SK-N-SH (cell line): ENCODE results near the gene MLLT1. TPM values are rescaled to one million over a fixed set of nuclear protein-coding genes. Genes with fewer than 3 reads are reported as not detected.

Experiments
- CTCF ChIA-PET: fragments of 300-600, 350-600 bp; formaldehyde crosslinking; extraction: SDS; loops from one replicate; lab custom pipeline; 2021; lab: Yijun Ruan, JAX
- POLR2A ChIA-PET: fragments of 350-600 bp; sonication (Branson Sonifier 250); formaldehyde crosslinking; extraction: SDS; loops from one replicate; lab custom pipeline; 2020; ENCODE audit warnings: antibody characterized with exemption, inconsistent platforms; lab: Yijun Ruan, JAX
- DNase-seq: peaks from one replicate; pipeline ENCODE4 v3.0.0; 2012
- H2AFZ ChIP-seq: fragments of 200-600 bp; sonication (generic); 2 replicates; pipeline ENCODE4 v1.8.1; 2016; ENCODE audit warnings: antibody characterized with exemption, mild to moderate bottlenecking, low read depth
- H3F3A ChIP-seq: fragments of 200-600 bp; sonication (generic); replicated peaks from 2 replicates; pipeline ENCODE3; 2016; ENCODE audit warnings: antibody characterized with exemption, mild to moderate bottlenecking; ENCODE audit not compliant: insufficient read depth
- H3K27ac ChIP-seq, 2 experiments: fragments of 200-500 bp in 1 of 2; fragments of 200-600 bp in 1 of 2; sonication (Bioruptor generic) in 1 of 2; sonication (generic), shearing (Covaris generic) in 1 of 2; 2 replicates each; pipeline versions ENCODE4 v1.5.1 to v1.6.1; 2014 to 2016; ENCODE audit warnings: low read depth in 2 of 2, inconsistent platforms in 1 of 2, low read length in 1 of 2, mild to moderate bottlenecking in 1 of 2, mixed read lengths in 1 of 2
- H3K27me3 ChIP-seq: fragments of 200-600 bp; sonication (generic), shearing (Covaris generic); 2 replicates; pipeline ENCODE4 v1.6.1; 2016; ENCODE audit warnings: mixed run types; ENCODE audit not compliant: insufficient read depth
- H3K36me3 ChIP-seq, 2 experiments: fragments of 200-500 bp in 1 of 2; fragments of 200-600 bp in 1 of 2; sonication (Bioruptor generic) in 1 of 2; sonication (generic) in 1 of 2; replicated peaks in 1 of 2; 2 replicates each; pipeline versions ENCODE3 to v1.5.1; 2014 to 2016; ENCODE audit warnings: low read length in 1 of 2, mild to moderate bottlenecking in 1 of 2; ENCODE audit not compliant: insufficient read depth in 2 of 2, control insufficient read depth in 1 of 2
- H3K4me1 ChIP-seq, 2 experiments: fragments of 200-500 bp in 1 of 2; fragments of 200-600 bp in 1 of 2; sonication (Bioruptor generic) in 1 of 2; sonication (generic), shearing (Covaris generic) in 1 of 2; 2 replicates each; pipeline versions ENCODE4 v1.5.1 to v1.6.1; 2014 to 2016; ENCODE audit warnings: low read depth in 1 of 2, low read length in 1 of 2, mixed run types in 1 of 2; ENCODE audit not compliant: insufficient read depth in 2 of 2, control insufficient read depth in 1 of 2
- H3K4me2 ChIP-seq: fragments of 200-600 bp; sonication (generic), shearing (Covaris generic); 2 replicates; pipeline ENCODE4 v1.6.1; 2017; ENCODE audit warnings: mixed run types
- H3K4me3 ChIP-seq, 2 experiments: fragments of 200-500 bp in 1 of 2; fragments of 200-600 bp in 1 of 2; sonication (Bioruptor generic) in 1 of 2; sonication (generic), shearing (Covaris generic) in 1 of 2; 2 replicates each; pipeline versions ENCODE4 v1.5.1 to v1.8.1; 2014 to 2016; ENCODE audit warnings: low read depth in 2 of 2, inconsistent platforms in 1 of 2, low read length in 1 of 2, mild to moderate bottlenecking in 1 of 2, mixed read lengths in 1 of 2, moderate library complexity in 1 of 2
- H3K79me2 ChIP-seq: fragments of 200-600 bp; sonication (generic); 2 replicates; pipeline ENCODE4 v1.8.1; 2017; ENCODE audit warnings: mild to moderate bottlenecking; ENCODE audit not compliant: insufficient read depth
- H3K9ac ChIP-seq: fragments of 200-600 bp; sonication (generic); 2 replicates; pipeline ENCODE4 v1.6.1; 2017; ENCODE audit warnings: mixed run types
- H3K9me2 ChIP-seq: fragments of 200-600 bp; sonication (generic); 2 replicates; pipeline ENCODE4 v1.6.1; 2017; ENCODE audit warnings: mixed run types
- H3K9me3 ChIP-seq: fragments of 200-600 bp; sonication (generic); 2 replicates; pipeline ENCODE4 v1.6.1; 2017; ENCODE audit warnings: mixed run types, mild to moderate bottlenecking, moderate library complexity
- H4K20me1 ChIP-seq: fragments of 200-600 bp; sonication (generic); 2 replicates; pipeline ENCODE4 v1.6.1; 2017; ENCODE audit warnings: mild to moderate bottlenecking, mixed run types; ENCODE audit not compliant: insufficient read depth
- CTCF ChIP-seq: fragments of 200-600 bp; sonication (generic); IDR thresholded peaks from 2 replicates; pipeline ENCODE4 v1.6.1; 2017; ENCODE audit warnings: antibody characterized with exemption, mild to moderate bottlenecking, moderate library complexity
- ELF1 ChIP-seq: IDR thresholded peaks from 2 replicates; pipeline ENCODE4 v1.4.0; 2012
- FOSL2 ChIP-seq: IDR thresholded peaks from 2 replicates; pipeline ENCODE4 v1.4.0; 2012; ENCODE audit warnings: low read depth, mild to moderate bottlenecking, moderate library complexity, borderline replicate concordance
- MXI1 ChIP-seq: IDR thresholded peaks from 2 replicates; pipeline ENCODE4 v1.6.1; 2012; ENCODE audit warnings: mild to moderate bottlenecking, low read depth, low read length, improper control_type of control experiment
- NRF1 ChIP-seq: IDR thresholded peaks from 2 replicates; pipeline ENCODE4 v1.6.1; 2012; ENCODE audit warnings: low read depth, mild to moderate bottlenecking, low read length
- POLR2AphosphoS5 ChIP-seq: IDR thresholded peaks from 2 replicates; pipeline ENCODE4 v1.6.1; 2012; ENCODE audit warnings: low read depth, low read length
- RCOR1 ChIP-seq: fragments of 150-350 bp; IDR thresholded peaks from 2 replicates; pipeline ENCODE4 v1.6.1; 2017; ENCODE audit warnings: antibody characterized with exemption, low read length
- TAF1 ChIP-seq: IDR thresholded peaks from 2 replicates; pipeline ENCODE4 v1.6.1; 2012; ENCODE audit warnings: low read depth, mild to moderate bottlenecking, low read length, moderate library complexity, borderline replicate concordance
- TCF12 ChIP-seq: IDR thresholded peaks from 2 replicates; pipeline ENCODE4 v1.4.0; 2012
- TEAD4 ChIP-seq: IDR thresholded peaks from 2 replicates; pipeline ENCODE4 v1.4.0; 2012; ENCODE audit warnings: mild to moderate bottlenecking, borderline replicate concordance; ENCODE audit not compliant: insufficient read depth
- USF1 ChIP-seq: IDR thresholded peaks from 2 replicates; pipeline ENCODE4 v1.4.0; 2012; ENCODE audit warnings: low read depth, borderline replicate concordance
- WGBS: methylation state at CpG from one replicate; pipeline ENCODE4 v1.1.6; 2017; ENCODE audit warnings: low lambda C conversion rate; 5-methylcytosine and 5-hydroxymethylcytosine counted together
- polyA plus RNA-seq, 3 experiments: library from polyadenylated mRNA; depleted of rRNA; stranded (reverse); fragments of >200 nt; gene quantifications; 2 replicates each; pipeline ENCODE4 v1.2.3, GENCODE V29; 2012
- TF ChIP-seq, protein P1 (sequence below): fragments of 150-350 bp; IDR thresholded peaks from 2 replicates; pipeline ENCODE4 v1.6.1; 2017; ENCODE audit warnings: antibody characterized with exemption, low read length, low read depth, borderline replicate concordance
- TF ChIP-seq, protein P2 (sequence below): fragments of 150-350 bp; IDR thresholded peaks from 2 replicates; pipeline ENCODE4 v1.6.1; 2016; ENCODE audit warnings: mild to moderate bottlenecking, low read depth, low read length

MLLT1 gene
- polyA plus RNA-seq, 1 of the 3 experiments (the other 2 are of a cell fraction), result 19.0 TPM

DNA sequence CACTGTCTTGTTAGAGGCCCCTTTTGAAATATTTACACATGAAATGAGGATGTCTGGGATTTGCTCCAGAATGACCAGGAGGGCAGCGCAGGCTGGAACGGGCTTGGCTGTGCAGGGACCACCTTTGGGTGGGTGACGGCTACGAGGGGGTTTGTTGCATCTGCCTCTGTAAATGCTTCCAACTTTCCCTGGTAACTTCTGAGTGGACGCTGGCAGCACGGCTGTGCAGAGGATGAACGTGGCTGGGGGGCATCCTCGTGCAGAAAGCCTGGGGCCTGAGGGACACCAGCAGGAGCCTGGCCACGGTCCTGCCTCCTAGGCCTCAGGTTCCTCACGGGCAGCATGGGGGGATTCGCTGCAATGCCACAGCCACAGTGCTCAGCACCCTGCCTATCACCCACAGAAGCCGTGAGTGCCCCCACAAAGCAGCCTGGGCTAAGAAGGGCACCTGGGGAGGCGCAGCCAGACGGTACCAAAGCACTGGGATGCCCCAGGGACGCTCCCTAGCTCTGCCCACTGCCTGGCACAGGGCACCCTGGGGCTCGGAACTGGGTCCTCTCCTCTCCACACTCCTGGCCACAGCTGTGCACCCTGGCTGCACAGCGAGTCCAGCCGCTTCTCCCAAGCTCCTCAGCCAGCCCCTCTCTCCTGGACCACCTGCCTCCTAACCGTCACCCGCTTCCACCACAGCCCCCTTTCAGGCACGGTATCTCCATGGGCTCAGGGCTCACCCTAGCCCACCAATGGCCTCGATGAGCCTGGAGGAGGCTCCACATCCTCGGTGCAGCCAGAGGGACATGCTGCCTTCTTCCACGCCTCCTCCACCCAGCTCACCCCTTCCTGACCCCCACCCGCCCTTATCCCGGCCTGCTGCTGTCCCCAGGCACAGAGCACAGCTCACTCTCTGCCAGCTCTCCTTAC is 44.5 kb downstream of the MLLT1 start:
- peak; percentile 74 for DNase-seq
- TF ChIP-seq TCF12, result no peak
- TF ChIP-seq USF1, result no peak
- no peak for TF ChIP-seq ELF1
- TF ChIP-seq, protein P1, sequence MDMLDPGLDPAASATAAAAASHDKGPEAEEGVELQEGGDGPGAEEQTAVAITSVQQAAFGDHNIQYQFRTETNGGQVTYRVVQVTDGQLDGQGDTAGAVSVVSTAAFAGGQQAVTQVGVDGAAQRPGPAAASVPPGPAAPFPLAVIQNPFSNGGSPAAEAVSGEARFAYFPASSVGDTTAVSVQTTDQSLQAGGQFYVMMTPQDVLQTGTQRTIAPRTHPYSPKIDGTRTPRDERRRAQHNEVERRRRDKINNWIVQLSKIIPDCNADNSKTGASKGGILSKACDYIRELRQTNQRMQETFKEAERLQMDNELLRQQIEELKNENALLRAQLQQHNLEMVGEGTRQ, result no peak
- no peak for TF ChIP-seq CTCF
- no peak for TF ChIP-seq POLR2AphosphoS5
- TF ChIP-seq, protein P2, sequence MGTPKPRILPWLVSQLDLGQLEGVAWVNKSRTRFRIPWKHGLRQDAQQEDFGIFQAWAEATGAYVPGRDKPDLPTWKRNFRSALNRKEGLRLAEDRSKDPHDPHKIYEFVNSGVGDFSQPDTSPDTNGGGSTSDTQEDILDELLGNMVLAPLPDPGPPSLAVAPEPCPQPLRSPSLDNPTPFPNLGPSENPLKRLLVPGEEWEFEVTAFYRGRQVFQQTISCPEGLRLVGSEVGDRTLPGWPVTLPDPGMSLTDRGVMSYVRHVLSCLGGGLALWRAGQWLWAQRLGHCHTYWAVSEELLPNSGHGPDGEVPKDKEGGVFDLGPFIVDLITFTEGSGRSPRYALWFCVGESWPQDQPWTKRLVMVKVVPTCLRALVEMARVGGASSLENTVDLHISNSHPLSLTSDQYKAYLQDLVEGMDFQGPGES, result no peak
- no peak for TF ChIP-seq TEAD4
- no peaks in the 10 kb centered on the region for H3K27me3 ChIP-seq
- H3K4me3 ChIP-seq, result no peak overlapping the region
- H3K9ac ChIP-seq, result no peak overlapping the region
- H3K9me2 ChIP-seq, result no peaks in the 10 kb centered on the region
- peaks cover 82% of the 10 kb centered on the region for H3K79me2 ChIP-seq
- ChIA-PET POLR2A (no interaction called here), CTCF (interaction anchor here (0.6 to 4.2 kb wide), 5 partner anchors 17 to 187 kb away, joined by 3 to 42 read pairs (median 5); no protein-coding TSS in a partner anchor)
- H3F3A ChIP-seq, result no peaks in the 10 kb centered on the region
- H3K27ac ChIP-seq, result peak overlapping the region in 1 of 2 experiments; percentile 81; a peak in 2 of 4 replicates
- H2AFZ ChIP-seq, result no peak overlapping the region
- peaks cover 84% of the 10 kb centered on the region for H4K20me1 ChIP-seq
- H3K4me2 ChIP-seq, result no peak overlapping the region
- no peaks in the 10 kb centered on the region for H3K9me3 ChIP-seq
- H3K4me1 ChIP-seq, result peaks cover 10 to 66% of the 10 kb centered on the region in 2 experiments; a peak in 2 of 4 replicates
- 83% methylated on average over 17 of the region's 26 CpGs for WGBS
- peaks cover 0 to under 1% of the 10 kb centered on the region in 2 experiments for H3K36me3 ChIP-seq

DNA sequence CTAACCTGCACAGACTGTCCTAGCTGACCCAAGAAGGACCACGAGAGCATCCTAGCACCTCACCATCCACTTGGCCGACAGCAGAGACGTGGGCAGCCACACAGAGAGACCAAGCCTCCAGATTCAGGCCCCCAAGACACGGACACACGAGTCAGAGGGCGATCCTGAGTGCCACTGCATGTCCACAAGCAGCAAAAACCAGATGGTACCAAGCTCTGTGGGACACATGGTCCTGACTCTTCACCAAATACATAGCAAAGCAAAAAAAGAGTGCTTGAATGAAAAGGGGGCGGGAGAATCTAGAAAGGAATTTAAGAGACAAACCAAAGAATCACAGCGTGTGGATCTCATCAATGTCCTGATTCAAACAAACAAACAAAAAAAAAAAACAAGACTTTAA is 45.2 kb downstream of the MLLT1 start:
- Histone ChIP-seq H3F3A (no peaks in the 10 kb centered on the region), H3K9me3 (no peaks in the 10 kb centered on the region), H2AFZ (no peak overlapping the region), H4K20me1 (peaks cover 85% of the 10 kb centered on the region), H3K79me2 (peaks cover 76% of the 10 kb centered on the region), H3K4me2 (no peak overlapping the region), H3K4me1 (peaks cover 10 to 59% of the 10 kb centered on the region in 2 experiments; a peak in 2 of 4 replicates), H3K4me3 (no peak overlapping the region), H3K36me3 (peaks cover 0 to 3% of the 10 kb centered on the region in 2 experiments), H3K9ac (no peak overlapping the region), H3K27me3 (no peaks in the 10 kb centered on the region), H3K27ac (peak overlapping the region in 1 of 2 experiments; percentile 81; a peak in 2 of 4 replicates), H3K9me2 (no peaks in the 10 kb centered on the region)
- ChIA-PET POLR2A (no interaction called here), CTCF (interaction anchor here (2.2 to 2.6 kb wide), 2 partner anchors 16 to 37 kb away, joined by 13 to 17 read pairs; no protein-coding TSS in a partner anchor)
- 86% methylated on average over 3 of the region's 8 CpGs for WGBS
- DNase-seq, result peak; percentile 31
- TF ChIP-seq TAF1 (no peak), FOSL2 (no peak), RCOR1 (no peak), MXI1 (no peak), NRF1 (no peak)
